GM21381 (cell line): Measurements from ENCODE around the gene FCGR3A.
"Not testable (repeated sequence)": the region's sequence is repeated elsewhere in the genome, so short reads cannot be mapped to it uniquely, and the experiment has no call there.

Experiments used
- ATAC-seq: cut with Tn5 transposase; IDR thresholded peaks from one replicate; pipeline ENCODE4 v1.9.1; 2021; ENCODE audit warnings: mild to moderate bottlenecking, moderate library complexity; ENCODE audit not compliant: unreplicated experiment

The FCGR3A gene

GRCh38 chr1:161557506-161558450 is 8.2 kb upstream of the FCGR3A start:
- not testable (repeated sequence) for ATAC-seq

- not testable (repeated sequence) for ATAC-seq
Measured at GRCh38 chr1:161556990-161557389, 7.4 kb upstream of the FCGR3A start.

DNA sequence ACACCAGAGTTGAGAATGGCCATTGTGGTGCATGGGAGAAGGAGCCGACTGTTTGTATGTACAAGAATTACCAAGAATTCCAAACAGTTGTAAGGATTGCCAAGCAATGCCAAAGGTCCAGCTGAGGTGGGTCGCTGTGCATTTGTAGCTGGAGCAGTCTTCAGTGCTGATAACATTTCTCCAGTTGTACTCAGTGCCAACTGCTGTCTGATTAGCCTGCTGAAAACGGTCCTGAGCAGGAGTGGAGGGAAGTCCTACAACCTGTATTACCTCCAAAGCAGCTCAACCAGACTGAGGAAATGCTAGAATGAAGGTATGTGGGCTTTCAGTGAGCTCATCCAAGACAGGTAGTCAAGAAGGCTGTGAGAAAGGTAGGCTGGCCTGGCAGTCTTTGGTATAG is 6.5 kb upstream of the FCGR3A start:
- ATAC-seq = not testable (repeated sequence)

DNA sequence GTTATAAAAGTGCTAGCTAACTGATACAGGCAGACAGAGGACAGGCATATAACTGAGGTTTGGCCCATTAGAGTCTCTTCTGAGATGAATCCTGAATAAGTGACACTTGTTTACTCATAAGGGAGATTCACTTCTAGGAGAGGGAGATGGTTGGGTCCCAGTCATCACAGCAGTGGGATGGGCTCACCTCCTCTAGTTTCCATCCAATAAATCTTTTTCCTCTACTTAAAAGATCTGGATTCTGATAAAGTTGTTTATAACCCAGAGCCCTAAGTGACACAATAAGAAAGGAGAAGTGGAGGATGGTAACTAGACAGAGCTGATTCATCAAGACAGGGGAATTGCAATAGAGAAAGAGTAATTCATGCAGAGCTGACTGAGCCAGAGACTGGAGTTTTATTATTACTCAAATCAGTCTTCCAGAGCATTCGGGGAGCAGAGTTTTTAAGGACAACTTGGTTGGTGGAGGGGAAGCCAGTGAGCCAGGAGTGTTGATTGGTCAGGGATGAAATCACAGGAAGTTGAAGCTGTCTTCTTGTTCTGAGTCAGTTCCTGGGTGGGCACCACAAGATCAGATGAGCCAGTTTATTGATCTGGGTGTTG is 5.3 kb upstream of the FCGR3A start:
- ATAC-seq = not testable (repeated sequence)

GRCh38 chr1:161554340-161554739 is 4.7 kb upstream of the FCGR3A start:
- not testable (repeated sequence) for ATAC-seq

DNA sequence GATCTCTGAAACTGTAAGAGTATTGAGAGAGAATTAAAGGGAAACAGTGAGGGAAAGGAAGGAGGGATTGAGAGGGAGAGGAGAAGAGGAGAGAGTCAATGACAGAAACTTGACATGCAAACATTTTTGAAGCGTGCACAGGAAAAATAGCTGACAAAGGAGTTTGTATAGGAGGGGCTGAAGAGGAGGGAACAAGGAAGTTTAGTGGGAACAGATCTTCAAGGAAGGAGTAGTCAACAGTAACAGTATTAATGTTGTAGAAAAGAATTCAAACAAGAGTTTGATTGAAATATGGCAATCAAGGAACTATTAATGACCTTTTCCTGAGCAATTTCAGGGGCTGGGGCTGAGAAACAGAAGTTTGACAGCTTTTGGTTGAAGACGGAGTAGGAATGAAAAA is 4.0 kb upstream of the FCGR3A start:
- ATAC-seq = not testable (repeated sequence)

DNA sequence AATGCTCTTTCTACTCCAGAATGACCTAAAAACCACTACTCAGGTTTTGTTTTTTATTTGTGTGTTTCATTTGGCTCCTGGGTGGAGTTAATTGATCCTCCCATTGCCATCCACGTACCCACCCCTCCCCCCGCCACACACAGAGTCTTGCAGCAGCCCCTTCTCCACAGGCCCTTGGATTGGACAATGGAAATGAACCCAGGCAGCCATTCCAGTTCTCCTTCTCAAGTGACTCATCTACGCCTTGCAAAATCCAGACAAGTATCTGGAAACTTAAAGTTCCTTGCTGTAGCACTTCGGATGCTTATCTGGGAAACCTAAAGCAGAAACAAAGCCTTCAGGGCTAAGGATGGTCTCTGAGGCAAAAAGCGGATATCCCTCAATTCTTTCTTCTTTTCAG is 1.3 kb upstream of the FCGR3A start:
- not testable (repeated sequence) for ATAC-seq

- ATAC-seq = not testable (repeated sequence)
Measured at GRCh38 chr1:161548749-161549406, 740 bp downstream of the FCGR3A start.

DNA sequence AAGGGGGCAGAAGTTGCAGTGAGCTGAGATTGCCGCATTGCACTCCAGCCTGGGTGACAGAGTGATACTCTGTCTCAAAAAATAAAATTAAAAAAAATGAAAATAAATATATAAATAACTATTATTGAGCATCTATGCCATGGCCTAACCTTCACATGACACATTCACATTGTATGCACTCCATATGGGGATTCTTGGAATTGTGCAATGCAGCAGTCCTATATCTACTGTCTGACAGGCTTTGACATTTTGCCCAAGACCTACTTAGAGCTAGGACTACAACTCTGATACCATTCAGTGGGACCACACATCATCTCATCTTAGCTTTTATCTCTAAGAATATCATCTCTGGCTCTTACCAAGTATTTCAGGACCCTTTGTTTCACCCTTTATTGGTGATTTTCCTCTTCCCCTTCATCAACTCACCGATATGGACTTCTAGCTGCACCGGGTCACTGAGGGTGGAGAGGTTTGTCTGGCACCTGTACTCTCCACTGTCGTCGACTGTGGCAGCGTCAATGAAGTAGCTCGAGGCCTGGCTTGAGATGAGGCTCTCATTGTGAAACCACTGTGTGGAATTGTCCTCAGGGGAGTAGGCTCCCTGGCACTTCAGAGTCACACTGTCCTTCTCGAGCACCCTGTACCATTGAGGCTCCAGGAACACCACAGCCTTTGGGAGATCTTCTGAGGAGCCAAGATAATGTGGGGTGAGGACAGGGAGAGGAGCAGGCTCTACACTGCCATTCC is 1.4 kb downstream of the FCGR3A start:
- not testable (repeated sequence) for ATAC-seq

DNA sequence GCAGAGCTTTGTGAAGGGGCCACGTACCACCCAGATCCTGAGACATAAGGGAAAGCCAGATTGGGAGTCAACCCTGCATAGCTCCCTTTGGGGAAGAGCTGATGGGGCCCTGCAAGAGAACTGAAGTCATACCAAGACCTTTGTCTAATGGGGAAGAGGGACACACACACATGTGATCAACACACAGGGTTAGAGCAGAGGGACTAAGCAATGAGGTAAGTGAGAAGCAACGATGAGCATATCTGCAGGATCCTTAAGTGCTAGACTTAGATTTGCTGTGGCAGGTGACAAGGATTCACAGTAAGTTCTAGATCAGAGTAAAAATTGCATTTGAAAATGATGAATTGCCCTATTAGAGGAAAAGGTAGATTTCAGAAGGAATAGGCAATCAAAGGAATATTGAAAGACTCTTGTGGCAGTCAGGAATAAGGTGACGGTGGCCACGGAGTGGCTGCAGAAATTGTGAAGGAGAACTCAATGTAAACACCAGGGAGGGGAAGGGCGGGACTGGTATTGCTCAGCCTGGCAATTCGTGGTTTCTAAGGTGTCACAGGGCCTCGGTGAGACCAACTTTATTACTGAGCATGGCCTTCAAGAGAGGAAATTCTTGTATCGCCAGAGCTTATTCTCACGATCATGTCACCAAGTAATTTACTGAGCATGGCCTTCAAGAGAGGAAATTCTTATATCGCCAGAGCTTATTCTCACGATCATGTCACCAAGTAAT is 4.5 kb downstream of the FCGR3A start:
- ATAC-seq = not testable (repeated sequence)

DNA sequence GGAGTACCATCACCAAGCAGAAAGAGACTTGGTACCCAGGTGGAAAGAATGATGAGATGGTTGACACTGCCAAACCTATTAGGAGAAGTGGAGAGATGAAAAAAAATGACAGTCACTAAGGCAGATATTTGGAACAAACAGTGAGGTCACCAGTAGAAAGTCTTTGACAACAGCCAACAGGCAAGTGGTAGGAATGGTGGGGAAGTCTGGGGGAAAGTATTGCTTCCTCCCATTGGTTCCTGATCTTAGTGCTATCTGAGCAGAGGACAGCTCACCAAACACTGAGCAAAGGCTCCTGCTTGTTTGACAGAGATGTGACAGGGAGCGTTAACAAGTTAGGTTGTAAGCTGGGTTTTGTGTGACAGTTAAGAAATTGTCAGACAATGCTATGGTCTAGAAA is 6.5 kb downstream of the FCGR3A start:
- ATAC-seq = not testable (repeated sequence)

DNA sequence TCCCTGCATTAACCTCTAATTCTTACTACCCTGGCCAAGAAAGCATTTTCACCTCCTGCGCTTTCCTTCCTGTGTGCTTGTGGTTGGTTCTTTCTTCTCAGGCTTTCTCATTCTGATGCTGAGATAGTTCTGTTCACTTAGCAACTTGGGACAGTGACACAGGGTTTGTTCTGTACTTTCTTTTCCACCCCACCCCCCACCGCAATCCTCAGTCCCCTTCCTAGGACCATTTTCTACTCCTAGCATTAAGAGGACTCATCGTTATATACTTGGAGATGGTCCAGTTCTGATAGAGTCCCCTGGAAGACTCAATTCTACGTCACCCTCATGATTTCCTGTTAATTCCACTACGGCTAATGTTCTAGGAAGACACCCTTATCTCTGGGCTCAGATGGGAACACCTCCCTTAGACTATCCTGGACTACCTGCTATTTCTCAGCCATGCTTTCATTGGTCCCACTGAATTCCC is 7.5 kb downstream of the FCGR3A start:
- ATAC-seq = peak; percentile 48

DNA sequence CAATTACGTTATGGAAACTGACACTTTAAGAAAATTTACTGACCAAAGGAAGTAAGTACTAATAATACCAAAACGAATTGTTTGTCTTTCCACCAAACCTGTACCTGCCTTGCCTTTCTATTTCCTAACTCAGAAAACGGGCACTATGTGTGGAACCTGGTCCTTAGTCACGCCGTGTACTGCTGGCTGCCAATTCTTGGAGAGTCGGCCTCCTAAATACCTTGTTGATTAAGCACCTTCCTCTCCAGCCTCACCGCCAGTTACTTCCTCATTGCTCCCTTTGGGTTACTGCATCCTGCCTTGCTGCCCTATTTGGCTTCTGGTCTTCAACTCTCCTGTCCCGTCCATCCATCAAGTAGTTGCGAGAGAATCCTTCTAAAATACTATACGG is 9.1 kb downstream of the FCGR3A start:
- ATAC-seq = not testable (repeated sequence)

DNA sequence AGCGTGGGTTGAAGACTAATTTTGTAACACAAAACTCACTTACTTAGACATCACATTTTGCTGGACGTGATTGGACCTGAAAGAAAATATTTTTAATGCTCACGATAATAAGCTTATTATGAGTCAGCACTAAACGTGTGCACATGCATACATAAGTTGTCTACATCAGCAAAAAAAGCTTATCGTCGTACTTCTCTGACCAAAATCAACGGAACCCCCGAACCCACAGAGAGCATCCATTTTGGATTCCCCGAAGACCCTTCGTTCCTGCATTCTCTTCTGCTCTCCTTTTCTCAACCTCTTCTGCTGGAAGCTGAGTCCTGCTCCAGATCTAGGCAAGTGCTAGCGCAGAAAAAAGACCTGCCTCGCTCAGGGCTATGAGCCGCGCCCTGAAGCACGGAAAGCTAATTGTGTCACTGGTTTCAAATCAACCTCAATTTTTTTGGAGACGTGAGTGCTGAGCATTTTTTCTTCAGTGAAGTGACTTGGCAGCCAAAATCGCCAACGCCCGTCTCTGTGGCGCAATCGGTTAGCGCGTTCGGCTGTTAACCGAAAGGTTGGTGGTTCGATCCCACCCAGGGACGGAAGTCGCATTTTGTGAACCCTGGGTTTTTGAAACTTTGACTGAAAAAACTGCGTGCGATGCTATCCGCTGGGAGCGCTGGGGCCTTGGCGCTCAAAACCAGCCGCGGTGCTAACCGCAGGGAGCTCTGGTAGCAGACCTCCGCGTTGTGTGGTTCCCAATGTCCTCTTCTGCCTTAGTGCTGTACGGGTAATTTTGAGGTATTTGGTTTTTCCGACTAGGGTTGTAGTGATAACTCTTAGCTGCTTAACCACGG is 9.7 kb downstream of the FCGR3A start:
- ATAC-seq = peak; percentile 58

DNA sequence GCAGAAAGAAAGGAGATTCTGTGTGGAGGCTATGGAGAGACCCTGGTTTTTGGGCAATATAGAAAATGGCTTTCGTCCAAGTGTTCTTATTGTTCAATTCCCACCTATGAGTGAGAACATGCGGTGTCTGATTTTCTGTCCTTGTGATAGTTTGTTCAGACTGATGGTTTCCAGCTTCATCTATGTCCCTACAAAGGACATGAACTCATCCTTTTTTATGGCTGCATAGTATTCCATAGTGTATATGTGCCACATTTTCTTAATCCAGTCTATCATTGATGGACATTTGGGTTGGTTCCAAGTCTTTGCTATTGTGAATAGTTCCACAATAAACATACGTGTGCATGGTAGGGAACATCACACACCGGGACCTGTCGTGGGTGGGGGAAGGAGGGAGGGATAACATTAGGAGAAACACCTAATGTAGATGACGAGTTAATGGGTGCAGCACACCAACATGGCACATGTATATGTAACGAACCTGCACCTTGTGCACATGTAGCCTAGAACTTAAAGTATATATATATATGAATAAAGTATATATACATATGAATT is 10.6 kb downstream of the FCGR3A start:
- ATAC-seq = not testable (repeated sequence)

GRCh38 chr1:161537068-161537669 is 12.4 kb downstream of the FCGR3A start:
- not testable (repeated sequence) for ATAC-seq

DNA sequence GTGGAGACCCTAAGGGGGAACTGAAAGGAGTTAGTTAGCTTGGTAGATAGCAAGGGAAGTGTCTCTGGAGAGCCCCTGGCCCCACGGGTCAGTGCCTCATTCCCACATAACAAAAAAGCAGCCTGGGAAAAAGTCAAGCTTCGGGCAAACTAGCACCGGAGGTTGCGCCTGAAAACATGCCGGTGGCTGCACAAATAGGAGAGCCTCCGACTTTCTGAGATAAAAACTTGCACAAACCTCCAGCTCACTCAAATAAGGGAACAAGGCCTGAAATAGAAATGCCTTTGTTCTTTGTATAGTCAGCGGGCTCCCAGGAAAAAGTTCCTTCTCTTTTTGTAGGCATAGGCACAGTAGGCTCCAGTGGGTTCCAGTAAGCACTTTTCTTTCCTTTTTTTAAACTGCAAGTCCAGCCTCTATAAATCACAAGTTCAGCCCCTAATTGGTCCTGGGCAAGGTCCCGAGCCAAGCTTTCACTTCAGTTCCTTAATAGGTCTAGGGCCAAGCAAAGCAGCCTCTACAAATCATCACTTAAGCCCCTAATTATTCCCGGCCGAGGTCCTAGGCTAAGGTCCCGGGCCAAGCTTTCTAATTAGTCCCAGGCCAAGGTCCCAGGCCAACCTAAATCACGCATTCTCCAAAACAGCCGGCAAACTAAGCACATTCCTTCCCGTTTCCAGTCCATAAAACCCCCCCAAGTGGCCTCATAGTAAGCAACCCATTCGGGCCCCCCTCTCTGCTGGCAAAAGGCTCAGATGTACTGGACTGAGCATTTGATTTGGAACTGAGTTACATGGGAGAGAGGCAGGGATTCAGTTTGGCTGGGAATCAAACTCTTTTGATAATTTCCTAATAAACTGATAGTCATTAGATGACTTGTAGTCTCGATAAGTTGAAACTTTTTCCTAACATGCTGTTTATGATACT is 16.7 kb downstream of the FCGR3A start:
- ATAC-seq = not testable (repeated sequence)
